Duodenal mucosa (tissue), 2 donors: Measurements from ENCODE around the gene PPP3R2.

Experiments
- H3K27ac ChIP-seq: one replicate; pipeline ENCODE4 v1.7.0; 2013; ENCODE audit warnings: low read depth, low read length
- H3K27me3 ChIP-seq, 2 donors: one replicate each; pipeline ENCODE4 v1.7.0; 2013; ENCODE audit warnings: low read length in 2 of 2, control low read depth in 1 of 2; ENCODE audit not compliant: insufficient read depth in 2 of 2, control insufficient read depth in 1 of 2
- H3K36me3 ChIP-seq, 2 donors: one replicate each; pipeline ENCODE4 v1.7.0; 2013; ENCODE audit warnings: low read length in 2 of 2, control low read depth in 1 of 2; ENCODE audit not compliant: insufficient read depth in 2 of 2, control insufficient read depth in 1 of 2
- H3K4me1 ChIP-seq, 2 donors: one replicate each; pipeline ENCODE4 v1.7.0; 2013; ENCODE audit warnings: low read length in 2 of 2, control low read depth in 1 of 2; ENCODE audit not compliant: insufficient read depth in 2 of 2, control insufficient read depth in 1 of 2
- H3K4me3 ChIP-seq, 2 donors: one replicate each; pipeline ENCODE4 v1.7.0; 2013; ENCODE audit warnings: low read length in 2 of 2, low read depth in 1 of 2
- H3K9ac ChIP-seq, 2 donors: one replicate each; pipeline ENCODE4 v1.7.0; 2013; ENCODE audit warnings: low read length in 2 of 2, low read depth in 1 of 2
- H3K9me3 ChIP-seq, 2 donors: one replicate each; pipeline ENCODE4 v1.7.0; 2013; ENCODE audit warnings: low read length in 2 of 2, control low read depth in 1 of 2; ENCODE audit not compliant: control insufficient read depth in 1 of 2

PPP3R2 gene

GRCh38 chr9:101626295-101626694 is 31.5 kb upstream of the PPP3R2 start:
- no peaks in the 10 kb centered on the region for H3K9me3 ChIP-seq

GRCh38 chr9:101625876-101626275 is 31.1 kb upstream of the PPP3R2 start:
- Histone ChIP-seq H3K9ac (no peak overlapping the region), H3K4me3 (no peak overlapping the region), H3K36me3 (no peaks in the 10 kb centered on the region), H3K9me3 (no peaks in the 10 kb centered on the region), H3K4me1 (no peaks in the 10 kb centered on the region), H3K27me3 (no peaks in the 10 kb centered on the region), H3K27ac (no peak overlapping the region)

More at GRCh38 chr9:101626295-101626694, 31.5 kb upstream of the PPP3R2 start:
- Histone ChIP-seq H3K36me3 (no peaks in the 10 kb centered on the region), H3K27ac (no peak overlapping the region), H3K4me3 (no peak overlapping the region), H3K4me1 (no peaks in the 10 kb centered on the region), H3K27me3 (no peaks in the 10 kb centered on the region), H3K9ac (no peak overlapping the region)

- H3K4me1 ChIP-seq = no peaks in the 10 kb centered on the region
- H3K27ac ChIP-seq = no peak overlapping the region
- no peaks in the 10 kb centered on the region for H3K9me3 ChIP-seq
- H3K9ac ChIP-seq = no peak overlapping the region
- no peak overlapping the region for H3K4me3 ChIP-seq
- no peaks in the 10 kb centered on the region for H3K27me3 ChIP-seq
- no peaks in the 10 kb centered on the region for H3K36me3 ChIP-seq
Measured at GRCh38 chr9:101620452-101620851, 25.7 kb upstream of the PPP3R2 start.

- no peaks in the 10 kb centered on the region for H3K36me3 ChIP-seq
- no peaks in the 10 kb centered on the region for H3K27me3 ChIP-seq
- no peak overlapping the region for H3K4me3 ChIP-seq
- H3K9me3 ChIP-seq = no peaks in the 10 kb centered on the region
- H3K4me1 ChIP-seq = no peaks in the 10 kb centered on the region
- no peak overlapping the region for H3K9ac ChIP-seq
- no peak overlapping the region for H3K27ac ChIP-seq
Measured at GRCh38 chr9:101618698-101619097, 23.9 kb upstream of the PPP3R2 start.

GRCh38 chr9:101605547-101605946 is 10.8 kb upstream of the PPP3R2 start:
- H3K27me3 ChIP-seq = peaks cover 0 to under 1% of the 10 kb centered on the region in 2 donors
- no peaks in the 10 kb centered on the region for H3K36me3 ChIP-seq
- no peak overlapping the region for H3K4me3 ChIP-seq
- H3K9me3 ChIP-seq = no peaks in the 10 kb centered on the region
- H3K4me1 ChIP-seq = peaks cover 4 to 14% of the 10 kb centered on the region in 2 donors
- H3K9ac ChIP-seq = no peak overlapping the region
- no peak overlapping the region for H3K27ac ChIP-seq

- Histone ChIP-seq H3K9me3 (no peaks in the 10 kb centered on the region), H3K4me3 (no peak overlapping the region), H3K36me3 (no peaks in the 10 kb centered on the region), H3K4me1 (peaks cover 4 to 14% of the 10 kb centered on the region in 2 donors), H3K27ac (no peak overlapping the region), H3K9ac (no peak overlapping the region), H3K27me3 (peaks cover 0 to 9% of the 10 kb centered on the region in 2 donors)
Measured at GRCh38 chr9:101604296-101604695, 9.5 kb upstream of the PPP3R2 start.

GRCh38 chr9:101601904-101602765 is 7.4 kb upstream of the PPP3R2 start:
- Histone ChIP-seq H3K36me3 (no peaks in the 10 kb centered on the region), H3K4me1 (peaks cover 4 to 14% of the 10 kb centered on the region in 2 donors), H3K9ac (no peak overlapping the region), H3K9me3 (no peaks in the 10 kb centered on the region), H3K4me3 (no peak overlapping the region), H3K27me3 (peaks cover 0 to 15% of the 10 kb centered on the region in 2 donors), H3K27ac (no peak overlapping the region)

- Histone ChIP-seq H3K4me1 (no peaks in the 10 kb centered on the region), H3K9me3 (no peaks in the 10 kb centered on the region), H3K27me3 (no peaks in the 10 kb centered on the region), H3K4me3 (no peak overlapping the region), H3K9ac (no peak overlapping the region), H3K27ac (no peak overlapping the region), H3K36me3 (no peaks in the 10 kb centered on the region)
Measured at GRCh38 chr9:101593345-101593744, 1.4 kb downstream of the PPP3R2 start.

GRCh38 chr9:101592788-101593187 is 2.0 kb downstream of the PPP3R2 start:
- no peak overlapping the region for H3K27ac ChIP-seq
- H3K9ac ChIP-seq = no peak overlapping the region
- H3K36me3 ChIP-seq = no peaks in the 10 kb centered on the region
- H3K27me3 ChIP-seq = no peaks in the 10 kb centered on the region
- H3K9me3 ChIP-seq = no peaks in the 10 kb centered on the region
- H3K4me1 ChIP-seq = no peaks in the 10 kb centered on the region
- no peak overlapping the region for H3K4me3 ChIP-seq

GRCh38 chr9:101591787-101592446 is 2.9 kb downstream of the PPP3R2 start:
- H3K9me3 ChIP-seq = no peaks in the 10 kb centered on the region

More at GRCh38 chr9:101591787-101592446, 2.9 kb downstream of the PPP3R2 start:
- H3K9ac ChIP-seq = no peak overlapping the region
- H3K4me1 ChIP-seq = no peaks in the 10 kb centered on the region
- H3K27me3 ChIP-seq = no peaks in the 10 kb centered on the region
- no peak overlapping the region for H3K4me3 ChIP-seq
- no peak overlapping the region for H3K27ac ChIP-seq
- H3K36me3 ChIP-seq = no peaks in the 10 kb centered on the region
